ENCODE results near the gene MRPL11. TPM values are rescaled to one million over a fixed set of nuclear protein-coding genes. Genes with fewer than 3 reads are reported as not detected.

The MRPL11 gene
- total and polyA plus RNA-seq, 2 of the 13 experiments (the other 11 are each of a cell fraction or from before 2014, with no cell fraction given), result 72.9 to 176 TPM

- no peak for TF ChIP-seq USF2 (IDR thresholded peaks at IDR 0.05; ENCODE audit: low read depth, low read length)
- 0 out of 2 replicates have a peak, but pooled peaks have one; percentile 35 for TF ChIP-seq USF2 (CRISPR knock-in tag; IDR thresholded peaks at IDR 0.05; ENCODE audit: borderline replicate concordance)
- TF ChIP-seq ZNF577 (CRISPR knock-in tag; IDR thresholded peaks at IDR 0.05; ENCODE audit: borderline replicate concordance, low read depth), result no peak
- TF ChIP-seq STAT6 (CRISPR knock-in tag; IDR thresholded peaks at IDR 0.05; ENCODE audit: borderline replicate concordance), result no peak
- TF ChIP-seq FOXA1 (IDR thresholded peaks at IDR 0.05), result no peak
- peak; percentile 27; the same call in 1 of the 2 replicates for TF ChIP-seq FOXA1 (CRISPR knock-in tag; IDR thresholded peaks at IDR 0.05)
- no peak for TF ChIP-seq RELA (CRISPR knock-in tag; IDR thresholded peaks at IDR 0.05)
- TF ChIP-seq SAFB2 (CRISPR knock-in tag; IDR thresholded peaks at IDR 0.05; ENCODE audit: borderline replicate concordance, low read depth), result no peak
- TF ChIP-seq ZSCAN21 (CRISPR knock-in tag; IDR thresholded peaks at IDR 0.05; ENCODE audit: borderline replicate concordance), result 0 out of 2 replicates have a peak, but pooled peaks have one; percentile 50
- TF ChIP-seq ZNF800 (CRISPR knock-in tag; IDR thresholded peaks at IDR 0.05), result no peak; the same call in 1 of the 2 replicates
- TF ChIP-seq ZFP62 (CRISPR knock-in tag; IDR thresholded peaks at IDR 0.05), result no peak
- peak; percentile 99 for TF ChIP-seq THAP11 (CRISPR knock-in tag; IDR thresholded peaks at IDR 0.05)
- no peak for TF ChIP-seq RCOR2 (CRISPR knock-in tag; IDR thresholded peaks at IDR 0.05)
- no peak for TF ChIP-seq RARG (CRISPR knock-in tag; IDR thresholded peaks at IDR 0.05; ENCODE audit: low read depth)
- no peak for TF ChIP-seq ZNF552 (CRISPR knock-in tag; IDR thresholded peaks at IDR 0.05; ENCODE audit: borderline replicate concordance)
- TF ChIP-seq KAT8 (CRISPR knock-in tag; IDR thresholded peaks at IDR 0.05), result peak; percentile 96
- no peak for TF ChIP-seq RAD21 (CRISPR knock-in tag; IDR thresholded peaks at IDR 0.05)
- no peak for TF ChIP-seq STAT5B (CRISPR knock-in tag; IDR thresholded peaks at IDR 0.05)
- peak; percentile 57 for TF ChIP-seq SP4 (CRISPR knock-in tag; IDR thresholded peaks at IDR 0.05)
- TF ChIP-seq SNRNP70 (IDR thresholded peaks at IDR 0.05; ENCODE audit: low read depth, low read length), result no peak
- no peak for TF ChIP-seq ATF7-NPFF (CRISPR knock-in tag; IDR thresholded peaks at IDR 0.05; ENCODE audit: low read depth)
- TF ChIP-seq, protein P1, sequence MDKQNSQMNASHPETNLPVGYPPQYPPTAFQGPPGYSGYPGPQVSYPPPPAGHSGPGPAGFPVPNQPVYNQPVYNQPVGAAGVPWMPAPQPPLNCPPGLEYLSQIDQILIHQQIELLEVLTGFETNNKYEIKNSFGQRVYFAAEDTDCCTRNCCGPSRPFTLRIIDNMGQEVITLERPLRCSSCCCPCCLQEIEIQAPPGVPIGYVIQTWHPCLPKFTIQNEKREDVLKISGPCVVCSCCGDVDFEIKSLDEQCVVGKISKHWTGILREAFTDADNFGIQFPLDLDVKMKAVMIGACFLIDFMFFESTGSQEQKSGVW (CRISPR knock-in tag; IDR thresholded peaks at IDR 0.05; ENCODE audit: borderline replicate concordance), result no peak
Measured at GRCh38 chr11:66438504-66439466, at the start of gene MRPL11 (continued).

Measured in HepG2 (cell line).